ENCODE data around the gene KIRREL3. TPM values are rescaled to one million over a fixed set of nuclear protein-coding genes. Genes with fewer than 3 reads are reported as not detected.

KIRREL3 gene
- total RNA-seq, 1 experiment from 2014 or later = 1.4 TPM

DNA sequence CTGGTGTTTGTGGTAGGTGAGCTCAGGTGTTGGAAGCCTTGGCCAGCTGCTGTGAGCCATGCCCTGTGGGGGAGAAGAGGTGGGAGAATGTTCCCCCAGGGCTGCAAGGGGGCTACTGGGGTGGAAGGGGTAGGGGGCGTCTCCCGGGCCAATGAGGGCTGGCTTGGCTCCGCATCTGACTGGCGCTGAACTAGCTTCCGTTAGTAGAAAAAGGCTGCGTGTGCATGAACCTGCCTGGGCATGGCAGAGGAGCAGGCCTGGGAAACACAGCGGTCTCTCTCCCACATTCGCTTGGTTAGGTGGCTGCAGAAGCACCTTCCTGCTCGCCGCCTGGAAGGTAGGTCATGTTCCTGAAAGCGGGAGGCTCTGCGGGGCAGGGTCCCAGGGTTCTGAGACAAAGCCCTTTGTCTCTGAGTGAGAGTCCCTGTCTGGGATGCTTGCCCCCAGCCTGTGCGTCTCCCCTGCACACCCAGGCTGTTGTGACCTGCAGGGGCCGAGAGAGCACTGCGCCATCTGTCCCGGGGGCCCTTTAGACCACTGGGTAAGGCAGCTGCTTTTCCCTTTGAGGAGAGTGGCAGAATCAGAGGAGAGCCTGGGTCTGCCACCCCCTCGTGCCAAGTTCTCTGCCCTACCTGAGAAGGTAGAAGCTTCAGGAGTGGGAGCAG, 466.3 kb downstream of the KIRREL3 start:
- DNase-seq (ENCODE audit: low spot score) = no peak

GRCh38 chr11:126533560-126533959, 467.0 kb downstream of the KIRREL3 start:
- DNase-seq (ENCODE audit: low spot score) = no peak

DNA sequence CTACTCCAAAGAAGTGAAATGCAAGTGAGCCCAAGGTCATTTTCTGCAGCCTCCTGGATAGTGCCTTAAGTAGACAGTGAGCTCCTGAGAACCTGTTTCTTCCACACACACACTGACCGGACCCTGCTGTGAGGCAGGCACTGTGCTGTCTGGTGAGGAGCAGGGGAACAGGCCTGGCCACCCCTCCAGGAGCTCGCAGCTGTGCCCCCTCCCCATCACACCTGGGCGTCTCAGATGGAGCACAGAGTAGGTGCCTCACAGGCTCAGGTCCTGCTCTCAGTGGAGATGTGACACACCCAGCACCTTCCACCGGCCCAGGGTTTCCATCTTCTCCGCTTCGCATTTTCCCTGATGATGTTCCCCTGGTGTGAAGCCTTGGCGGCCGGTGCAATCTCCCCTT, 470.2 kb downstream of the KIRREL3 start:
- DNase-seq (ENCODE audit: low spot score) = no peak

- no peak for DNase-seq (ENCODE audit: low spot score)
Measured at GRCh38 chr11:126529037-126529436, 471.5 kb downstream of the KIRREL3 start.

DNA sequence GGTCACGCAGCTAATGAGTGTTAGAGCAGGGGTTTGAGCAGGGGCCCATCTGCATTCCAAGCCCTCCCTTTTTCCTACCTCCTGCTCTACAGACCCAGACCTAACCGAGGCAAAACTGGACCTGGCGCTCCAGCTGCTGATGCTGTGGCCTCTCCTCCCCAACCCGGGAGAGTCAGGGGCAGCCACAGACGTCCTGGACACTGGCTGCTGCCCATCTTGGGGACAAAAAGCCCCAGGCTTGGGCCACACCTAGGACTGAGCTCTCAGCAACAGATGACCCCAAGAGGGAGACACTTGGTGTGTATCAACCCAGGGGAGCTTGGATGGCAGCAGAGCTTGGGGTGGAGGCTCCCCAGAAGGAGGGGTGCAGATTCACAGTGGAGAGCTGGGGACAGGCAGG, 472.5 kb downstream of the KIRREL3 start:
- DNase-seq (ENCODE audit: low spot score) = no peak

DNA sequence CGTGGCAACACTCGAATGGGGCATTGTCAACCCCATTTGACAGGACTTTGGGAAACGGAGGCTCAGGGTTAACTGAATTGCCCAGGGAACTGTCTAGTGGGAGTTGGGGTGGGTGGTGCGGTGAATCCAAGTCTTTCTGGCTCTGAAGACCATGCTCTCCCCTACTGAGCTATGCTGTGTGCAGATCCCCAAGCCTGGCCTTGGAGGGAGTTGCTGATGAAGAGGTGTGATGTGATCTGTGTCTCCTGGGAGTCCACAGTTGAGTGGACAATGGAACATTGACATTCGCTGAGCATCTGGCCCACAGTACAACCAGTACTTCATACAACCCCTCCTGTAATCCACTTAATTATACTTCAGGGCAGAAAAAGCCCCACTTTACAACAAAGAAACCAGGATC, 472.9 kb downstream of the KIRREL3 start:
- no peak for DNase-seq (ENCODE audit: low spot score)

DNA sequence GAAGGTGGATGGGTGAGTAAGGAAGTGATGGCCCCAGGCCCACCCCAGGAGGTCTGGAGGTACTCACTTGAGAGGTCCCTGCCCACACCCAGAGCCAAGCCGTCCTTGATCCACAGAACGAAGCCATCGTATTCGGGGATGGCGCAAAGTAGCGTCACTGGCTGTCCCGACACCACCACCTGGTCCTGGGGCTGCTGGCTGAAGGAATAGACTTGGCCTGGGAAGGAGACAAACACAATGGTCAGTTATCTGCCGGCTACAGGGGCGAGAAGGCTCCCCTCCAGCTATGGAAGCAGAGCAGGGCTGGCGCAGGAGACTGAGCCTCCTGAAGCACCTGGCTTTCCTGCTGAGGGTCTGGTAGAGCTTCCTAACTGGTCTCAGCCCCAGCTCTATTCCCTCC, 474.1 kb downstream of the KIRREL3 start:
- DNase-seq (ENCODE audit: low spot score) = no peak

DNA sequence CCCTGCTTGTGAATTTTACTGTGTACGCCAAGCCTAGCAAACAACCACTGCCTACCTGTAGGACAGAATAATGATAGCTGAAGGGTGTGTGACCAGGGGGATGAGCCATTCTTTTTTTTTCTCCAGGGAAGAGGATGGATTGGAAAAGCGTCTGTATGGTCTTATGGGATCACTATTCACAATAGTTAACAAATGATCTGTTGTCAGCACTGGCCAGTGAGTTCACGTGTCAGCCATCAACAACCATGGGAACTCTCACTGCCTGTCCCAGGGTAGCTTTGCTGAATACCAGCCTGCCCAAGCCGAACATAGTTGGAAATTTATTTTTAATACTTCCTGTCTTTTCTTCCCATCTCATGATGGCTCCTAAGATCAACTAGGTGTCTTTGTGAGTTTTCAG, 474.9 kb downstream of the KIRREL3 start:
- no peak for DNase-seq (ENCODE audit: low spot score)

- no peak for DNase-seq (ENCODE audit: low spot score)
Measured at GRCh38 chr11:126525216-126525615, 475.4 kb downstream of the KIRREL3 start.

DNA sequence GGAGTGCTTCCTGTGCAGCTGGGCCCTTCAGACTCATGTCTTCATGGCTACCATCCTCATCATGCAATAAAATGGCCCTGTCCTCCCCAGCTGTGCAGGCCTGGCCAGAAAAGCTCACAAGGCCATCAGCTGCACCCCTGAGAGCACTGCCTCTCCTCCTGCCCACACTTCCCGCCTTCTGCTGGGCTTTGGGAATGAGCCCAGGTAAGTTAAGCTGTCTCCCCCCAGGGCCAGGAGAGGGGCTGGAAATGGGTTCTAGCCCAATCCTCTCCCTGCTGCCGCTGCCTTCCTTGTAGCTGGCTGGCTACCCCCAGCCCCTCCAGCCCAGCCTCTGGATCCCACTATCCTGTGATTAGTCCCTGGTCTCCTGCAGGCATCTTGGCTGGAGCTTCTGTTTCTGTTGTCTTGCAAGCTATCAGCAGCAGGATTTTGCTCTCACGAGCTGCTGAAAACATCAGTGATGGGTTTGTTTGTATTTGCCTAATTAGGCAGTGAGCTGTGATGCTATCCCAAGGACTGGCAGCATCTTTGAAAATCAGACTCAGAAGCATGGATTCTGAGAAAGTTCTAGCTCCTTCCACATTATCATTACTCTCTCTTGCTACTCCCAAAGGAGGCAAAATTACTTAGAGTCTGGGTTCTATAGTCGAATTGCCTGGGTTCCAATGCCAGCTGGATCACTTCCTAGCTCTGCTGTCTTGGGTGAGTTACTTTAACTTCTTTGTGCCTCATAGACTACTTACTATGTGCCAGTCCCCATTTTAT, 476.9 kb downstream of the KIRREL3 start:
- no peak for DNase-seq (ENCODE audit: low spot score)

GRCh38 chr11:126522606-126523005, 478.0 kb downstream of the KIRREL3 start:
- no peak for DNase-seq (ENCODE audit: low spot score)

GRCh38 chr11:126522152-126522551, 478.4 kb downstream of the KIRREL3 start:
- peak; percentile 13 for DNase-seq (ENCODE audit: low spot score)

- no peak for DNase-seq (ENCODE audit: low spot score)
Measured at GRCh38 chr11:126521196-126521595, 479.4 kb downstream of the KIRREL3 start.

DNA sequence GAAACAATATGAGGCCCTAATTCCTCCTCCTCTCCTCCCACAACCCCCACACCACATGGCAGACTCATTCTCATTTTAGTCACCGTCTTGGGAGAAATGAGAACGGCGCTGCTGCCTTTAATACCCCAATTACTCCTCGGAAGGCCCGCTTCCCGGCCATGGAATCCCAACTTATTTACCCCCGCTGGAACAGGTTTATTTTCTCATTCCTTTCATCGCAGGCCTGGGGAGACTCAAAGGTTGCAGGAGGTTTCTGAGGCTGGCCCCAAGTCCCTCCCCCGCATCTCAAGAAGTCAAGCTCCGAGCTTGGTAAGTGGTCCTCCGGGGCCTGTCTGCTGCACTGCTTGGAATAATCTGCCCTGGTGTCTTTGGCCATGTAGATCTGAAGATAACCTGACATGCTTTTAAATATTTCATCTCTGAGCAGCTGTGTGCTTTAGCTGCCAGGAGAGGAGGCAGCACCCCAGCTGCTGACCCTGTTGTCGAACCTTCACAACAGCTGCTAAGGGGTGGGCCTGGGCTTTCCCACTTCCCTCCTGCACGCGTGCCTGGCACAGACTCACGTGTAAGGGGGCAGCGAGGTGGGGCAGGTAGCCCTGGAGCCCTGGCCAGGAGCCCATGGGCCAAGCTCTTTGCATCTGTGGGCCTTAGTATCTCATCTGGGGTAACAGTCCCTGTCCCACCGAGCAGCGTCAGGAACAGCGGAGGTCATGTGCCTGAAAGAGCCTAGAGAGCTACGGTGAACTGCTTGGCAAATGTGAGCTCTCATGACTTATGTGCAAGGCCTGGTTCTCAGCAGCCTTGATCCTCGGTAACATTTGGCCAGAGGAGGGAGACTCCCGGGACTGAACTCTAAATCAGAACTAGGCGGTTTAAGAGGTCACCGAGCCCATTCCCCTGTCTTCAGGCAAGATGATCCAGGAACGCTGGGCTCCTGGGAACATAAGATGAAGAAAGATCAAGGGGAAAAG, 480.5 kb downstream of the KIRREL3 start:
- DNase-seq (ENCODE audit: low spot score) = no peak

GRCh38 chr11:126518972-126519690, 481.4 kb downstream of the KIRREL3 start:
- no peak for DNase-seq (ENCODE audit: low spot score)

DNA sequence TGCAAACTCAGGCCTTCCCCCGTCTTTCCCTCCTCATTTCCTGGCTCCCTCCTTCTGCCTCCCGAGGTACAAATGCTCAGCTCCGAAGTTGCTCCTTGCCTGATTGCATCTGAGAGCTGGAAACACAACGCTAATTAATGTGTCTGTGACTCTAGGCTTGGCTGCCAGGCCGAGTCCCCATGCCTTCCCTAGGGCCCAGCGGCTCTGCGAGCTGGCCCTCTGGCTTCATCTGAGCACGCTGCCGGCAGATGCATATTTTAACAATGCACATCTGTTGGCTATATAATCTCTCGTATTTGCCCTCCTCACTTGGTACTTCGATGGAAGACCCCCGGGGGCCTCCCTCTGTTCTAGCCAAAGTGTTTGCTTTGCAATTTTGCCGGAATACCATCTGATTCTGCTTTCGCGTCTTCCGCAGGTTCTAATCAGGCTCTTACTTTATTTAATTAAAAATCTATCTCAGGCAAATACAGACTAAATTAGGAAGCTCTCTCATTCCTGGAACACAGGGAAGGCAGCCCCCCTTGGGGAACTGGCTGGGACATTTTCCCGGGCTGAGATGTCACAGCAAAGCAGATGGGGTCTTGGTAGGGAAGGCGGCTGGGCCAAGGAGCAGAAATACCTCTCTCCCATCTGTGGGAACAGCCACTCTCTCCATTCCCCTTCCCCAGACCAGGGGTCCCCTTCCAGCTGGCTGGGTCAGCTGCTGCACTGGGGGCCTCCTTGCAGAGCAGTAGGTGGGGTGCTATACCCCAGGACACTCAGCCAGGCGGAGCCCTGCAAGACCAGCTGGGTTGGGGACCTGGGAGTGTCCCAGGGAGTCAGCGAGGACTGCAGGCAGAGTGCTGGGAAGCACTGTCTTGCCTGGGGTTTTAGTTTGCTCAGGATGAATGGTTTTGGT, 482.2 kb downstream of the KIRREL3 start:
- DNase-seq (ENCODE audit: low spot score) = no peak

DNA sequence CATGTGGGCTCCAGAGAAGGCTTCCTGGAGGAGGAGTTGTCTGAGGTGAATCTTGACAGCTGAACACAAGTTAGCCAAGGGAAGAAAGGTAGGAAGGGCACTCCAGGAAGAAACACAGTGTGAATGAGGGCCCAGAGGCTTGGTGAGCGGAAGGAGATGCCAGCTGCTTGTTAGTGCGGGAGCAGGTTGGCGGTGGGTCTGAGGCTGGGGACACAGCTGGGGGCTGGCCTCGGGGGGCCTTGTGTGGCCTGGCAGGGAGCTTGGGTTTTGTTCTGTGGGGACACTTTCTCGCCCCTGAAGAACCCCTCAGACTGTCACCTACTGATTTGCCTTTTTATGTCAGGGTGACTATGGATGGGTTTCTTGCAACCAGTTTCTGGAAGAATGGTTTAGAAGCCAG, 485.1 kb downstream of the KIRREL3 start:
- no peak for DNase-seq (ENCODE audit: low spot score)

DNA sequence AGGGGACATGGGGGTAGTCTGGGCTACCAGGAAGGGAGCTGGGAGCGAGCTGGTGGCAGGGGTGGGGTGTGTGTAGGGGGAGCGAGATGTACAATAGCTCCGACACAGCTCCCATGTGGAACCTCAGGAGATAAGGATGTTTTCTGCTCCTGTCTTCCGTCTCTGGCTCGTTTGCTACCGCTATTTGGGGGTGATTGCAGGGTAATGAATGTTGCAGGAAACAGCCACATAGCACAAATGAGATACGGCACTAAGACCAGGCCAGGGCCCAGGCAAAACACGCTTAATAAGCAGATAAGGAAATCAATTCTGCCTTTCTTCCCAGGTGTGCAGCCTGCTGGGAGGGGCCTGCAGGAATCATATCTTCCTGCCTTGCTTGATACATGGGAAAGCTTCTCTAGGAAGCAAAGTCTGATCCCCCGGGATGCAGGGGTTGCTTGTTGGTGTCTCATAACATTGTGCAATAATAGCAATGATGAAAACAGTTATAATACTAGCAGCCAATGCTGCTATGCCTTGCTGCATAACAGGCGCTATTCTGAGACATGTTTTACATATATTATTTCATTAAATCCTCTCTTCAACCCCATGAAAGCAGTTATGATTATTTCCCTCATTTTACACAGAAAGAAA, 486.4 kb downstream of the KIRREL3 start:
- DNase-seq (ENCODE audit: low spot score) = no peak

DNA sequence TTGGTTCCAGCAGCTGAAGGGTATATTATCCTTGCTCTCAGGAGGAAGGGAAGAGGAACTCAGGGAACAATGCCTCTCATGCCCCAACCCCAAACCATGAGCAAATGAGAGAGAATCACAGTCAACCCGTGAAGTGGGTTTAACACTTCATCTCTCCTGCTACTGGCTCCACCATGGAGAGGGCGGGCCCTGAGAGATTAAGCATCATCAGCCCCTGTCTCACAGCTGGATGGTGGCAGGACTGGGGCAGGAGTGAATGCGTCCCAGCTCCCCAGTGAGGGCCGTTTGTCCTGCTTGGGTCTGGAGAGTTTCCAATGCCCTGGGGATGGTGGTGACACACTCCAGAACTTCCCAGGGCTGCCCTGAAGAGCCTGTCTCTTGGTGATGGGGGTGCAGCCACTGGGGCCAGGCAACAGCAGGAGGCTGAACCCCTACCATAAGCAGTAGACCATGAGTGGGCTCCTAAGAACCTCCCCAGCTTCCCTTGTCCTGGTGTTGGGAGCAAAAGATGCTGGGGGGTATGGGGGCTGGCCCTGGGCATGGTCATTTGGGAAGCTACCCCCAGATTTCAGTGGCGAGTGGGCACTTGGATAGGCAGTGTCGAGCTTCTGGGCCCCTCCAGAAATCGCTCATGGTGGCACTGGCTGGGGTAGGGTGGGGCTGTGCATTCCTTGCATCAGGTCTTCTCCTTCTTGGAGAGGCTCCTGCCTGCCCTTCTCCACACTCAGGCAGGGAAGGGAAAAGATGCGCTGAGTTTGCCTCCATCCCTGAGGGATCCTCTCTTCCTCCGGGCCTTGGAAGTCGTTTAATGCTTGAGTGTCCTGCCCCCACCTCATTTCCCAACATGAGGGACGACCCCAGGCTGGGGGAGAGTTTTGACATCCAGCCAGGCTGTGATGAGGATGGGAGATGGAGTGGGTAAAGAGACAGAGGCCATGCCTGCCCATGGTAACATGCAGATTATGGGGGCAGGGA, 487.5 kb downstream of the KIRREL3 start:
- no peak for DNase-seq (ENCODE audit: low spot score)

Data from A172 (cell line).